Astrocyte (in vitro differentiated cells and primary cell): Measurements from ENCODE around the gene UBE2E1.

Source experiments
- CTCF ChIP-seq: IDR thresholded peaks from 2 replicates; pipeline ENCODE4 v1.5.1; 2011; ENCODE audit warnings: low read depth, mild to moderate bottlenecking, inconsistent platforms, low read length, moderate library complexity; ENCODE audit not compliant: insufficient read depth
- EZH2 ChIP-seq: IDR thresholded peaks from 2 replicates; pipeline ENCODE4 v1.6.1; 2012; ENCODE audit warnings: mild to moderate bottlenecking, low read length, inconsistent platforms; ENCODE audit not compliant: insufficient read depth

GRCh38 chr3:23889950-23890349, 84.2 kb downstream of the UBE2E1 start:
- TF ChIP-seq CTCF (no peak), EZH2 (no peak)
